Superior temporal gyrus (tissue), 1 donor: Measurements from ENCODE around the gene NATD1.

Experiments
- DNase-seq: peaks from one replicate; pipeline ENCODE4 v3.0.0-alpha.2; 2016; ENCODE audit errors: extremely low spot score

The NATD1 gene

GRCh38 chr17:21217346-21217745 lies 35.9 kb downstream of the NATD1 start:
- DNase-seq: no peak

- no peak for DNase-seq
Measured at GRCh38 chr17:21215935-21216334, 37.3 kb downstream of the NATD1 start.

DNA sequence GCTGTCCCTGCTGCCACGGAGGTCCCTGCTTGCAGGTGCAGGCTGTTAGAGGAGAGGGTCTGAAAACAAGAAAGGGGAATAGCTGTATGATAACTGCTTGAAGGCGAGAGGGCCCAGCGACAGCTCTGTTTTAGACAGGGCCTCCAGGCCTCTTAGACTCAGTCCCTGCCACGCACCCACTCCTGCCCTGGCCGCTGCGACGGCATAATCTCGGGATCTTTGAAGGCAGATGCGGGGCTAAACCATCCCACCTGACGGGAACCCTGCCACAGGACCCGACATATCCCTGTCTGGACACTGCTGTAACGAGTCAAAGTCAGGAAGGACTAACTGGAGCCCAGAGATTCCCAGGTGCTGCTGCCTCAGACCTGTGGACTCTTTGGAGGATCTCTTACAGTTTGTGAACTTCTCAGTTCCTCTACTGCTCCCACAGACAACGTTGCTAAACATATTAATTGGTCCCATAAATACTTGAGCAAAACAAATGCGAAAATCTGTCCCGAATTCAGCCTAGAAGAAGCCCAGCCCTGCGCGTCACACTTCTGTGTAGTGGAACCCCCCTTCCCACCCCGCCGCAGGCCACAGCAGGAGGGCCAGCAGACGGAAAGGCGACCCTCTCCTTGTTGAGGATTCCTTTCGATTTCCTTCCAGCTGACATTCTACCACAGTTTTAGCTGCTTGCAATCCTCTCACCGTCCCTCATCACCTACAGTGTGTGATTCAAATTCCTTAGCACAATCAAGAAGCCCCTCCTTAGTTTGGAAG lies 38.3 kb downstream of the NATD1 start:
- no peak for DNase-seq

GRCh38 chr17:21214015-21214776 lies 39.0 kb downstream of the NATD1 start, which contains the start of gene TMEM11:
Gene TMEM11, minus strand, starts transcription at chr17:21214161. Its CDS starts 9 bp downstream, at chr17:21214152.
- DNase-seq: peak; percentile 93

GRCh38 chr17:21213638-21214014 lies 39.6 kb downstream of the NATD1 start:
- DNase-seq: no peak

GRCh38 chr17:21212826-21213637 lies 40.2 kb downstream of the NATD1 start:
- DNase-seq: no peak

DNA sequence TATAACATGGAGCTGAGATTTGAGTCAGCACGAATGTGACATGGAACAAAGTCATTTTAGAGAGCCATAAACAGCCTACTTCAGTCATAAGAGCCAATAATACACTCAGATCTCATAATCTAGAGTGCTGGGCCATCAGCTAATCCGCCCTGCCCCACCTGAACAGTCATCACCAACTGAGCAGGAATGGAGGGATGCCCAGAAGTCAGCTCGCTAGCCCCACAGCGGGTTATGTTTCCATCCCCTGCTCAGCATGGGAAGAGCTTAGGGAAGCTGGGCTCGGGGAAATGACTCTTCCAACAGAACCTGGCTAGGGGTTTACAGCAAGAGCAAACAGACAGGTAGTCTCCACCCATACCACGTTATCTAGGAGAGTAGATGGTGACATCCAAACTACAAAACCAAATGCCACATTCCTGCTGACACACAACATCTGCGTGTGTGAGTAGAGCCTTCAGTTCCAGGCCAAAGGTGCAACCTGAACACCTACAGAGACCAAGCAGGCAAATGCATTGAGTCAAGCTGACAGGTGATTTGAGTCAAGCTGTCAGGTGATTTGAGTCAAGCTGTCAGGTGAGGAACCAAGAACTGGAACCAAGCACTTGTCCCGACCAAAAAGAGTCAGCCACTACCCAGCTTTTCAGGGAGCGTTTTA lies 41.3 kb downstream of the NATD1 start:
- DNase-seq: no peak

DNA sequence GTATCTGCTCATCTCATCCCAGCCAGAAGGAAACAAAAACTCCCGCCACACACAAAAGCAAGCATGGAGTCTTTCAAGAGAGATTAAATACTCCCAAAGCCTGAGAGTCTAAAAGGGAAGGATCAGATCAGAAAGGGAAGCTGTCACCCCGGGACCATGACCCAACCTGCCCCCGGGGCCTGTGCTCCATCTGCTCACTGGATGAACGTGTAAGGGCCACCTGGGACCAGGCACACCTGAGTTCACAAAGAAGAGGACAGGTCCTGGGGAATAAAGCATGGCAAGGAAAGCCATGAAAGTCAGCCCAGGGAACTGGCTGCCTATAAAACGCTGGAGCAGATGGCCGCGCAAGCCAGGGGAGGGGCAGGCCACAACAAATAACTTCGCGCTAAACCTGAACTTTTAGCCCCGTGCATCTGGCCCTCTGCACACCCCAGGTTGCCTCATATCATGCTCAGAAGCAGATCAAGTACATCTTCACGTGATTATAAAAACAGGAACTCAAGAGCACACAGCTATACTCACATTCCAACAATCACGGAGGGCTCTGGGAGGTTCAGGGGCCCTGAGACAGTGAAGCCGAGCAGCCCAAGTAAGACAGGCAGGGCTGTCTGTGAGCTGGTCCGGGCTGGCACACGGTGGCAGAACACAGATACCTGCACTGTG lies 42.7 kb downstream of the NATD1 start:
- DNase-seq: no peak

- no peak for DNase-seq
Measured at GRCh38 chr17:21209511-21210175, 43.6 kb downstream of the NATD1 start.

DNA sequence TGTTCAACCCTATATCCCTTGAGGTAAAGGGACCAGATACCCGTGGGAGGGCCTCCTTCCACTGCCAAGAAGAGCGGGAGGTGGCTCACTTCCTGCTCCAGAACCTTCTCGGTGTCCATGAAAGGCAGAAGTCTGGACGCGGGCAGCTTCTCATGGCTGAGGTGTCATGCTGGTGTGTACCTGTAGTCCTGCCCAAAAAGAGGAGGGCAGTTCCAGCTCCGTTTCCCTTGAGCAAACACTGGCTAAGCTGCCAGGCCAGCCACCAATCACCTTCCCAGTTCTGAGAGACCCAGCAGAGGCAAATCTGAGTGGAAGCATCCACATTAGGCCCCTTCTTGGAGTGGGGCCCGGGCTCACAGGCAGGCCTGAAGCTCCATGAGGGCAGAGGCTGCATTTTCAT lies 44.9 kb downstream of the NATD1 start:
- DNase-seq: no peak

- no peak for DNase-seq
Measured at GRCh38 chr17:21204935-21205334, 48.3 kb downstream of the NATD1 start.

GRCh38 chr17:21202512-21202911 lies 50.7 kb downstream of the NATD1 start:
- no peak for DNase-seq

DNA sequence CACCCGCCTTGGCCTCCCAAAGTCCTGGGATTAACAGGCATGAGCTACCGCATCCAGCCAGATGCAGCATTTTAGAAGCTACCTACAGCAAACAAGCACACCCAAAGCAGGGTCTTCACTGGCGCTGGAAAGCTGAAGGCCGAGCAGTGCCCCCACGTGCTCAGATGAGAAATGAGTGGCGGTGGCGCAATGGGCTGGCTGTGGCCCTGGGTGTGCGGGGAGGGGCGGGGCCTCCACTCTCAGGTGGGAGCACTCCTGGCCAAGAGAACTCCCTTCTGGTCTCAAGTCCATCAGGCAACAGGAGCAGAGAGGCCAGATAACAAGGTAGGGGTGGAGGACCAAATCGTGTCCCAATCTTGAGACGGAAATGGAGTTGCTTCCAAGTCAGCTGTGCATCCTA lies 51.3 kb downstream of the NATD1 start:
- DNase-seq: no peak

DNA sequence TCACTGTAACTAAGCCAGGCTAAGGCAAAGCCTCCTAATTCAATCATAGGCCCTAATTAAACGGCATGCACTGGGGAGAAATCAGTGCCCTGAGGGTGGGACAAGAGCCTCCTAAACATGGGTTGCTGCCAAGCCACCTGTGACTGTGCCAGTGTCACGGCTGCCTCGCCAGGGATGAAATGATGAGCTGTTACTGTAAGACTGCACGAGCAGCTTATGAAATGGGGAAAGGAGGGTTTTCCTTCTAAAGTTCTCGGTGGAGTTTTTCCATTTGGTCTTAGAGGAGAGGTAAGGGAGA lies 52.0 kb downstream of the NATD1 start:
- no peak for DNase-seq

- no peak for DNase-seq
Measured at GRCh38 chr17:21200590-21201297, 52.5 kb downstream of the NATD1 start.

DNA sequence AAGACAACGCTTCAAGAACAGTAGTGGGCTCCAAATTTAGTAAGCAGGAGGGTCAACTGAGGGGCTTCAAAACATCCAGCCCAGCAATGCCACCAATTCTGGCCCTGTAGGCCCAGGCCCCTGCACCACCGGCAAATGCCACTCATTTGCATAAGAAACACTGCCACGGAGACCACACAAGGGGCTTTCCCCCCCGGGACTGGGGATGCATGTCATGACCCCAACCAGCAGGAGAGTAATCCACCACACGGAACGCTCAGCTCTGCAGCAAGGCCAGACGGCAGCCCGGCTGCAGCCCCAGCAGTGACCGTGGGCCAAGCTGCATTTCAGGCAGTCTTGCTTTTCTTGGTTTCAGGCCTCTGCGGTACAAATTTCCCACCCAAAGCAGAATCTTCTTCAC lies 53.4 kb downstream of the NATD1 start:
- no peak for DNase-seq

DNA sequence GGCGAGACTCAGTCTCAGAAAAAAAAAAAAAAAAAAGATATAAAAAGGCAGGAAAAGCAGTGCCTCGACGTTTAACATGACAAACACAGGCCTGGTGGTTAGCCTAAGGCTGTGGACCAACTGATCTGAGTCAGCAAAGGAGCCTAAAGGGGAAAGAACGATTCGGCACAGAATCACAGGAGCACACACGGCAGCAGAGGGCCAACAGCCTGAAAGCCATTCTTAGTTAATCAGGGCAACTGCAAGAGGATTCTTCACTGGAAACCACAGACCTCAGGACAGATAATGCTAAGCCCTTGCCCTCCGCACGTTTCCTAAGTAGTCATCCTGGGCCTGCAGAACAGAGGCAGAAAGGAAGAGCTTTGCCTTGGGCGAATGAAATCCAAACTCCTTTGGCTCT lies 53.9 kb downstream of the NATD1 start:
- no peak for DNase-seq

- no peak for DNase-seq
Measured at GRCh38 chr17:21198411-21198810, 54.8 kb downstream of the NATD1 start.

GRCh38 chr17:21196126-21196525 lies 57.1 kb downstream of the NATD1 start:
- no peak for DNase-seq

DNA sequence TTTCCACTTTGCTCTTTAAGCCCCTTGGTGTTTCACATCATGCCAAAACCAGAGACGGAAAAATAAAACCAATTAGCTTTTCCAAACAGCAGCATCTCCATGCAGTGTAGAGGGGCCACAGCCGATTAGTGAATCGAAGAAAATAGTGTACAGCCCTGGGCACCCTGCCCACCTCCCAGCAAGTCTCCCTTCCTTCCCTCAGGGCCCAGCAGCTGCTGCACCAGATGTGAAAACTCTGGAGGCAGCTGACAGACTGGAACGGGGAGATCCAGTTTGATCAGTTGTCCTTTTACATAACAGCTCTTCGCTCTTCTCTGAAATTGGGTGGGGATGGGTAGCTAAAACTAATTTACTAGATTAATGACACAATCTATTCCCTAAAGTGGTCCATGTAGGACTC lies 58.5 kb downstream of the NATD1 start:
- peak; percentile 24 for DNase-seq
